ENCODE results near the gene MYL6B. TPM values are rescaled to one million over a fixed set of nuclear protein-coding genes. Genes with fewer than 3 reads are reported as not detected.

Gene MYL6B
- total RNA-seq (2012; rRNA removed) (78.3 and 90.0 TPM in 2 replicates), polyA plus RNA-seq (2012; rRNA removed) (112 and 117 TPM in 2 replicates), Bru-seq, nascent RNA (percentile 68 among the genes with signal in this experiment), BruChase-seq, experiment 1, labeled RNA remaining after a 6-hour chase (percentile 79 among the genes with signal in this experiment), BruChase-seq, experiment 2, labeled RNA remaining after a 2-hour chase (percentile 72 among the genes with signal in this experiment)
- 121 and 135 TPM in 2 replicates for polyA plus RNA-seq (2012; cell fraction: cytosol; rRNA removed)
- 47.4 and 68.8 TPM in 2 replicates for polyA plus RNA-seq (2012; cell fraction: nucleus; rRNA removed; ENCODE audit: low replicate concordance)
- long read RNA-seq, partial matches to known transcripts = 5 of 34 reads
- long read RNA-seq, other reads (novel, unspliced or antisense) = 26 of 34 reads

DNA sequence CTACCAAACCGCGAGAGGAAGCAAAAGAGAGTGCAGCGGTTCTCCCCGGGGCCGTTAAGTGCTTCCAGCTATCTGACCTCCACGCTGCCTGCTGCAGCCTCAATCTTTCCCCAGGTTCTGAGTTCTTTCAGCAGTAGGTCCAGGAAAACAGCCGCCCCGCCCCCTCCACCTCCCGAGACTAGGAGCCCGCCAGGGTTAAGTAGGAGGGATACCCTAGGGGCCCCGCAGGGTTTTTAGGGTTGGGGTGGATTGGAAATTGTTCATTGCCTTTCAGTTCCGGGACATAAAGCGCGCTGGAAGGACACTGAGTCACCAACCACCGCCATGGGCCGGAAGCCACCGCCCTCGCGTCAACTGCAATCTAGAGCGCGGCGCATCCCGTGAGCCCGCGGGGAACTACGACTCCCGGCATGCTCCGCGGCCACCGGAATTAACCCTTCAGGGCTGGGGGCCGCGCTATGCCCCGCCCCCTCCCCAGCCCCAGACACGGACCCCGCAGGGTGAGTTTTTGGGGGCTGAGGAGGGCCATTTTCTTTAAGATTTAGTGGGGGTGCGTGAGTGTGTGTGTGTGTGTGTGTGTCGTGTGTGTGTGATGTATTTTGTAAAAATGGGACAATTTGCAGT lies at the start of gene MYL6B:
Gene MYL6B, plus strand, starts transcription at position 456 of the 624 bp plus-strand sequence. CDS start 1,332 bp downstream, outside the sequence.
- peak within 1 kb of the TSS; percentile 70 for H3K56ac ChIP-seq (ENCODE audit: extremely low read depth, insufficient read depth, low read length)
- H4K8ac ChIP-seq (ENCODE audit: low read depth in 2 of 2, low read length in 2 of 2) = peak within 1 kb of the TSS; percentile 97 to 98
- H3K18ac ChIP-seq (ENCODE audit: low read depth, low read length) = peak within 1 kb of the TSS; percentile 48
- peaks cover 7% of the 10 kb centered on the region for H3K36me3 ChIP-seq (ENCODE audit: control insufficient read depth, insufficient read depth, low read length)
- H2AFZ ChIP-seq (replicated peaks; ENCODE audit: low read length, poor library complexity) = peak within 1 kb of the TSS; percentile 93
- POLR2A ChIA-PET (ENCODE audit: unreplicated experiment) = interaction anchor here (0.6 kb wide), 1 partner anchor 13 kb away, joined by 3 read pairs; no protein-coding TSS in a partner anchor
- intact Hi-C loops (cut with micrococcal nuclease) = no loop called here
- H3K4me3 ChIP-seq (ENCODE audit: insufficient read depth, low read depth, low read length) = peak within 1 kb of the TSS; percentile 66
- peak within 1 kb of the TSS; percentile 30; the same call in 1 of the 2 replicates for H2BK20ac ChIP-seq (ENCODE audit: low read depth, low read length)
- H3K14ac ChIP-seq (replicated peaks; ENCODE audit: low read depth, low read length) = peak within 1 kb of the TSS; percentile 98
- in situ Hi-C loops (cut with MboI; ENCODE audit: low sequenced_read_pairs) = no loop called here
- peak within 1 kb of the TSS; percentile 88; the same call in 2 of the 3 replicates for H2BK15ac ChIP-seq (ENCODE audit: low read depth, low read length)
- peak within 1 kb of the TSS; percentile 92 for H3K9ac ChIP-seq (ENCODE audit: low read depth, low read length)
- H2AK5ac ChIP-seq (ENCODE audit: low read depth, low read length) = peak within 1 kb of the TSS; percentile 94
- peak; percentile 95 for ATAC-seq (ENCODE audit: low read depth)
- H2AK9ac ChIP-seq (replicated peaks; ENCODE audit: low read depth, low read length, poor library complexity) = peak within 1 kb of the TSS; percentile 100
- H4K5ac ChIP-seq (ENCODE audit: low read depth, low read length) = peak within 1 kb of the TSS; percentile 91
- peaks cover 11% of the 10 kb centered on the region for H3K4me1 ChIP-seq (ENCODE audit: control insufficient read depth, insufficient read depth, low read length)
- H2BK120ac ChIP-seq (ENCODE audit: low read depth, low read length) = peak within 1 kb of the TSS; percentile 57
- peak within 1 kb of the TSS; percentile 69 for H4K91ac ChIP-seq (ENCODE audit: insufficient read depth, low read depth, low read length)
- peak; percentile 88 for DNase-seq
- H4K20me1 ChIP-seq (ENCODE audit: insufficient read depth, low read length) = no peaks in the 10 kb centered on the region
- BruUV-seq (replicated peaks) = no TSS peak
- no peaks in the 10 kb centered on the region for H3K27me3 ChIP-seq (ENCODE audit: control insufficient read depth, insufficient read depth, low read length)
- dilution Hi-C loops (cut with HindIII; ENCODE audit: low sequenced_read_pairs, unreplicated experiment) = no loop called here
- H3K4me2 ChIP-seq (ENCODE audit: low read depth, low read length) = peak within 1 kb of the TSS; percentile 83
- H3K9me1 ChIP-seq (ENCODE audit: insufficient read depth, low read length) = peaks cover 14% of the 10 kb centered on the region
- H3K79me1 ChIP-seq (ENCODE audit: low read depth in 1 of 2, low read length in 2 of 2) = peaks cover 22 to 52% of the 10 kb centered on the region in 2 experiments
- CTCF ChIA-PET = no interaction called here
- WGBS, 2 experiments (ENCODE audit: extremely low coverage in 2 of 2, insufficient read length in 1 of 2) = 0% methylated on average over 14 of the region's 37 CpGs; no CpG with 5 or more reads in 1 of the 2 experiments
- no peaks in the 10 kb centered on the region for H3K9me3 ChIP-seq (ENCODE audit: control insufficient read depth, insufficient read depth, low read length)
- peak within 1 kb of the TSS; percentile 78 for H2BK5ac ChIP-seq (ENCODE audit: low read depth, low read length, poor library complexity, severe bottlenecking)
- peak within 1 kb of the TSS; percentile 93 for H3K23ac ChIP-seq (ENCODE audit: low read depth, low read length)
- H3K4ac ChIP-seq (ENCODE audit: low read depth, low read length) = peak within 1 kb of the TSS; percentile 93
- peak within 1 kb of the TSS; percentile 73 for H3K27ac ChIP-seq (ENCODE audit: insufficient read depth, low read length)
- TF ChIP-seq NFE2L2 (IDR thresholded peaks at IDR 0.05; ENCODE audit: low read depth, low read length) (no peak), POLR2A (IDR thresholded peaks at IDR 0.05; ENCODE audit: low read depth, low read length) (no peak), MAFK (IDR thresholded peaks at IDR 0.05; ENCODE audit: low read depth, low read length) (no peak), MXI1 (IDR thresholded peaks at IDR 0.05; ENCODE audit: borderline replicate concordance, low read depth, low read length) (peak; percentile 63; the same call in 1 of the 2 replicates), RFX5 (IDR thresholded peaks at IDR 0.05; ENCODE audit: low read depth, low read length) (no peak), MAZ (IDR thresholded peaks at IDR 0.05; ENCODE audit: borderline replicate concordance, low read depth, low read length) (peak; percentile 82; the same call in 1 of the 2 replicates), RCOR1 (IDR thresholded peaks at IDR 0.05; ENCODE audit: insufficient replicate concordance, low read length) (peak; percentile 19), SMC3 (IDR thresholded peaks at IDR 0.05; ENCODE audit: low read depth, low read length) (no peak), FOS (IDR thresholded peaks at IDR 0.05; ENCODE audit: low read depth, low read length) (peak; percentile 69; the same call in 1 of the 2 replicates), ELK1 (IDR thresholded peaks at IDR 0.05; ENCODE audit: borderline replicate concordance, low read depth, low read length) (no peak)
- TF ChIP-seq, protein P1, sequence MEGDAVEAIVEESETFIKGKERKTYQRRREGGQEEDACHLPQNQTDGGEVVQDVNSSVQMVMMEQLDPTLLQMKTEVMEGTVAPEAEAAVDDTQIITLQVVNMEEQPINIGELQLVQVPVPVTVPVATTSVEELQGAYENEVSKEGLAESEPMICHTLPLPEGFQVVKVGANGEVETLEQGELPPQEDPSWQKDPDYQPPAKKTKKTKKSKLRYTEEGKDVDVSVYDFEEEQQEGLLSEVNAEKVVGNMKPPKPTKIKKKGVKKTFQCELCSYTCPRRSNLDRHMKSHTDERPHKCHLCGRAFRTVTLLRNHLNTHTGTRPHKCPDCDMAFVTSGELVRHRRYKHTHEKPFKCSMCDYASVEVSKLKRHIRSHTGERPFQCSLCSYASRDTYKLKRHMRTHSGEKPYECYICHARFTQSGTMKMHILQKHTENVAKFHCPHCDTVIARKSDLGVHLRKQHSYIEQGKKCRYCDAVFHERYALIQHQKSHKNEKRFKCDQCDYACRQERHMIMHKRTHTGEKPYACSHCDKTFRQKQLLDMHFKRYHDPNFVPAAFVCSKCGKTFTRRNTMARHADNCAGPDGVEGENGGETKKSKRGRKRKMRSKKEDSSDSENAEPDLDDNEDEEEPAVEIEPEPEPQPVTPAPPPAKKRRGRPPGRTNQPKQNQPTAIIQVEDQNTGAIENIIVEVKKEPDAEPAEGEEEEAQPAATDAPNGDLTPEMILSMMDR (conservative IDR thresholded peaks at IDR 0.05; ENCODE audit: low read depth, low read length) = no peak
- TF ChIP-seq, protein P2, sequence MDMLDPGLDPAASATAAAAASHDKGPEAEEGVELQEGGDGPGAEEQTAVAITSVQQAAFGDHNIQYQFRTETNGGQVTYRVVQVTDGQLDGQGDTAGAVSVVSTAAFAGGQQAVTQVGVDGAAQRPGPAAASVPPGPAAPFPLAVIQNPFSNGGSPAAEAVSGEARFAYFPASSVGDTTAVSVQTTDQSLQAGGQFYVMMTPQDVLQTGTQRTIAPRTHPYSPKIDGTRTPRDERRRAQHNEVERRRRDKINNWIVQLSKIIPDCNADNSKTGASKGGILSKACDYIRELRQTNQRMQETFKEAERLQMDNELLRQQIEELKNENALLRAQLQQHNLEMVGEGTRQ (IDR thresholded peaks at IDR 0.05; ENCODE audit: low read depth, low read length) = peak; percentile 27; the same call in 1 of the 2 replicates

Measured in IMR-90 (cell line).